Endothelial cell of umbilical vein (primary cell): ENCODE results near the gene CBLB. TPM values are rescaled to one million over a fixed set of nuclear protein-coding genes. Genes with fewer than 3 reads are reported as not detected.

ENCODE experiments used
- BruUV-seq: library from RNA; stranded (reverse); fragments of 400-500 nt; replicated peaks from 2 replicates; lab custom pipeline; 2021; lab: Mats Ljungman, UMichigan
- CTCF ChIA-PET: fragments of 300-600, 350-600 bp; sonication (Branson Sonifier 250); formaldehyde crosslinking; loops from one replicate; lab custom pipeline; 2021; ENCODE audit warnings: antibody characterized with exemption, inconsistent platforms; lab: Charles Lee
- POLR2A ChIA-PET: fragments of 300-600, 350-600 bp; sonication (Branson Sonifier 250); formaldehyde crosslinking; loops from one replicate; lab custom pipeline; 2021; ENCODE audit warnings: antibody characterized with exemption, inconsistent platforms; lab: Charles Lee
- DNase-seq: peaks from one replicate; pipeline ENCODE4 v3.0.0-alpha.2; 2011; ENCODE audit warnings: low read depth, low spot score
- FAIRE-seq: peaks from 2 replicates; lab custom pipeline; 2011; peaks lifted over from hg19 to GRCh38; lab: Jason Lieb, UNC
- H2AFZ ChIP-seq: 2 replicates; pipeline ENCODE4 v1.6.0; 2012; ENCODE audit warnings: low read depth, low read length, control low read depth, inconsistent platforms
- H3K27ac ChIP-seq: 2 replicates; pipeline ENCODE4 v1.5.1; 2011; ENCODE audit warnings: low read depth, mild to moderate bottlenecking, control low read depth, low read length, moderate library complexity; ENCODE audit not compliant: insufficient read depth
- H3K27me3 ChIP-seq, 2 experiments: 2 replicates each; pipeline versions ENCODE4 v1.6.0 to v1.6.1; 2011; ENCODE audit warnings: low read length in 2 of 2, mixed read lengths in 1 of 2; ENCODE audit not compliant: control insufficient read depth in 2 of 2, insufficient read depth in 2 of 2
- H3K36me3 ChIP-seq, 2 experiments: 2 replicates in 1 of 2; 3 replicates in 1 of 2; pipeline ENCODE4 v1.5.1; 2011; ENCODE audit warnings: low read length in 2 of 2, mild to moderate bottlenecking in 1 of 2, moderate library complexity in 1 of 2; ENCODE audit not compliant: control insufficient read depth in 2 of 2, insufficient read depth in 2 of 2; ENCODE audit errors: extremely low read depth in 1 of 2
- H3K4me1 ChIP-seq: 3 replicates; pipeline ENCODE4 v1.5.1; 2011; ENCODE audit warnings: mild to moderate bottlenecking, low read length; ENCODE audit not compliant: control insufficient read depth, insufficient read depth; ENCODE audit errors: extremely low read depth
- H3K4me2 ChIP-seq: 2 replicates; pipeline ENCODE4 v1.6.1; 2011; ENCODE audit warnings: low read length, control low read depth, mixed read lengths; ENCODE audit not compliant: insufficient read depth
- H3K4me3 ChIP-seq, 3 experiments: fragments of 200-600 bp in 1 of 3; sonication (generic), shearing (Covaris generic) in 1 of 3; replicated peaks in 1 of 3; 2 replicates each; pipeline ENCODE4 v1.5.1; 2011 to 2016; ENCODE audit warnings: control low read depth in 3 of 3, low read length in 3 of 3, mild to moderate bottlenecking in 2 of 3, inconsistent platforms in 1 of 3, low read depth in 1 of 3, moderate library complexity in 1 of 3; ENCODE audit not compliant: insufficient read depth in 1 of 3
- H3K79me2 ChIP-seq: 2 replicates; pipeline ENCODE4 v1.6.0; 2012; ENCODE audit warnings: low read length, inconsistent platforms; ENCODE audit not compliant: control insufficient read depth, insufficient read depth
- H3K9ac ChIP-seq: replicated peaks from 2 replicates; pipeline ENCODE3; 2011; ENCODE audit warnings: low read length, control low read depth; ENCODE audit not compliant: insufficient read depth; ENCODE audit errors: extremely low read depth
- H3K9me1 ChIP-seq: replicated peaks from 3 replicates; pipeline ENCODE4 v1.6.0; 2011; ENCODE audit warnings: mild to moderate bottlenecking, low read length; ENCODE audit not compliant: control insufficient read depth, insufficient read depth; ENCODE audit errors: extremely low read depth
- H3K9me3 ChIP-seq: replicated peaks from 2 replicates; pipeline ENCODE4 v1.5.1; 2012; ENCODE audit warnings: low read length, inconsistent platforms; ENCODE audit not compliant: control insufficient read depth, insufficient read depth
- H4K20me1 ChIP-seq: replicated peaks from 2 replicates; pipeline ENCODE3; 2011; ENCODE audit warnings: mild to moderate bottlenecking, low read length; ENCODE audit not compliant: control insufficient read depth, insufficient read depth; ENCODE audit errors: extremely low read depth
- CTCF ChIP-seq, 2 donors: IDR thresholded peaks; 1 replicate in 1 of 2; 2 replicates in 1 of 2; pipeline ENCODE4 v1.5.1; 2011; ENCODE audit warnings: low read length in 2 of 2, mild to moderate bottlenecking in 2 of 2, moderate library complexity in 2 of 2, control low read depth in 1 of 2, inconsistent platforms in 1 of 2, low read depth in 1 of 2; ENCODE audit not compliant: insufficient read depth in 1 of 2; ENCODE audit errors: extremely low read depth in 1 of 2
- EZH2 ChIP-seq: IDR thresholded peaks from 2 replicates; pipeline ENCODE4 v1.6.1; 2012; ENCODE audit warnings: borderline replicate concordance, low read depth, mild to moderate bottlenecking, moderate library complexity, low read length, inconsistent platforms; ENCODE audit not compliant: severe bottlenecking
- FOS ChIP-seq: IDR thresholded peaks from 2 replicates; pipeline ENCODE4 v1.6.1; 2011; ENCODE audit warnings: mild to moderate bottlenecking, low read length, moderate library complexity, borderline replicate concordance; ENCODE audit not compliant: insufficient read depth
- GATA2 ChIP-seq: IDR thresholded peaks from 2 replicates; pipeline ENCODE4 v1.7.0; 2011; ENCODE audit warnings: low read depth, mild to moderate bottlenecking, moderate library complexity, mixed read lengths, low read length; ENCODE audit not compliant: insufficient read length, insufficient read depth
- JUN ChIP-seq: IDR thresholded peaks from 2 replicates; pipeline ENCODE4 v1.6.1; 2011; ENCODE audit warnings: borderline replicate concordance, low read depth; ENCODE audit not compliant: insufficient read length, insufficient read depth
- MAX ChIP-seq: IDR thresholded peaks from 2 replicates; pipeline ENCODE4 v1.6.1; 2011; ENCODE audit not compliant: insufficient read depth, insufficient read length
- MYC ChIP-seq: IDR thresholded peaks from one replicate; pipeline ENCODE4 v1.6.1; 2011; ENCODE audit warnings: mild to moderate bottlenecking, low read depth, low read length
- POLR2A ChIP-seq: IDR thresholded peaks from 2 replicates; pipeline ENCODE4 v1.6.1; 2012; ENCODE audit warnings: low read depth, mild to moderate bottlenecking, control low read depth, low read length
- POLR2AphosphoS5 ChIP-seq: IDR thresholded peaks from 2 replicates; pipeline ENCODE4 v1.6.1; 2012; ENCODE audit warnings: low read depth, mild to moderate bottlenecking, control low read depth, low read length, moderate library complexity; ENCODE audit not compliant: insufficient read depth
- dilution Hi-C: fragments of 300-500 bp; cut with MboI; formaldehyde crosslinking; loops from one replicate; pipeline ENCODE4 v1.15.0; 2019; ENCODE audit warnings: low sequenced_read_pairs; ENCODE audit not compliant: extremely low pct_ligation_motif_present
- intact Hi-C: fragments of 100-400 bp; cut with micrococcal nuclease; formaldehyde crosslinking; loops from one replicate; pipeline ENCODE4 v1.10.0; 2022
- polyA plus RNA-seq, 4 experiments: library from polyadenylated mRNA; depleted of rRNA in 3 of 4; stranded (reverse) in 3 of 4; unstranded in 1 of 4; fragments of >200 nt; gene quantifications; 2 replicates each; pipeline versions ENCODE4 v1.2.1 to v1.2.3, GENCODE V29; 2011 to 2012; ENCODE audit warnings: missing spikeins in 1 of 4
- total RNA-seq: library from RNA; stranded (reverse); gene quantifications from 2 replicates; pipeline ENCODE4 v1.2.3, GENCODE V29; 2021

The CBLB gene
- total and polyA plus RNA-seq, 2 donors (not counting 3 experiments of a cell fraction or from before 2014, with no cell fraction given), result 17.8 to 39.6 TPM

DNA sequence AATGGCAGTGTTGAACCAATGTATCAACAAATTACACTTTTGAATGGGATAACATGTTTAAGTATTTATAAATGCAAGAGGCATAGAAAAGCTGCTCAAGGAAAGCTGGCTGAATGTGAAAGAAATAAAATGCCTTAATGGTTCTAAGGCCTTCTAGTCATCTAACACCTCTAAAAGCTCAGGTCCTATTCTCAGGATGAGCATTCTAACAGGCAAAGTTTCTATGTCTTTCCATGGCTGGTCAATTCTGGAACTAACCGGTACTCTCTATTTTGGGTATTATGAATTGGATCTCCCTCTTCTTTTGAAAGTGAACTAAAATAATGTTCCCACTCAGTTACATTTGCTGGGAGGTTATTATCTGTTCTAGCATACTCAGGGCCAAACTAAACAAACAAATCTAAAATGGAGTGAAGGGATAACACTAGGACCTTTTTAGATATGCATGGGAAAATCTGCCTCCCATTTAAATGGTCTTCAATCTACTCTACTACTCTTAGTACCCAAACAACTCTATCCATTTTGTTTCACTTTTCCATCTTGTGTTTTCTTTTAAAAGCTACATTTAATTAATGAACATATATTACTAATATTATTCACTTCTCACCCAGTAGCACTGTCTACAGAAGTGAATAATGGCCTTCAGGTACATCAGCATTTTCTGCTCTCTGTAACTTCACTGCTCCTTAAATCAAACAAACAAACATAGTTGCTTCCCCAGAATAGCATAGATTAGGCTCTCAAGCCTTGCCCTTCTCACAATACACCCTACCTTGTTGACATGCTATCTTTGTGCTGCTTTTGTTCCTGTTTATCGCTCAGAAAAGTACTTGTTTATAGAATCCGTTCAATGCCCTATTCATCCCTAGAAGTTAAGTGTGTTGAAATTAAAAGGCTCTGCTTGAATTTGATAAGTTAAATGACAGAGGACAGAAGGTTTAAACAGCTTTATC is 46.4 kb downstream of the CBLB start:
- Histone ChIP-seq H3K9ac (no peak overlapping the region), H3K4me3 (no peak overlapping the region), H3K4me1 (peaks cover 7% of the 10 kb centered on the region), H3K27ac (no peak overlapping the region), H3K36me3 (no peaks in the 10 kb centered on the region), H3K9me3 (no peaks in the 10 kb centered on the region), H3K79me2 (no peaks in the 10 kb centered on the region), H3K27me3 (no peaks in the 10 kb centered on the region), H4K20me1 (no peaks in the 10 kb centered on the region), H2AFZ (no peak overlapping the region), H3K4me2 (no peak overlapping the region), H3K9me1 (no peaks in the 10 kb centered on the region)
- TF ChIP-seq CTCF (IDR thresholded peaks at IDR 0.05; ENCODE audit: extremely low read depth in 1 of 2, insufficient read depth in 1 of 2, low read depth in 1 of 2, low read length in 2 of 2) (no peak), JUN (no peak), MAX (no peak)
- FAIRE-seq (no peak), DNase-seq (no peak)
- BruUV-seq, result no TSS peak
- ChIA-PET POLR2A (no interaction called here), CTCF (interaction anchor here (1.1 to 1.4 kb wide), 4 partner anchors 13 to 1040 kb away, joined by 3 to 6 read pairs (median 4); no protein-coding TSS in a partner anchor)
- dilution Hi-C loops (no loop called here), intact Hi-C loops (no loop called here)

GRCh38 chr3:105821433-105821832 is 47.4 kb downstream of the CBLB start:
- Histone ChIP-seq H3K27me3 (no peaks in the 10 kb centered on the region), H3K4me1 (peaks cover 7% of the 10 kb centered on the region), H3K9ac (no peak overlapping the region), H3K9me1 (no peaks in the 10 kb centered on the region), H3K9me3 (no peaks in the 10 kb centered on the region), H3K4me2 (no peak overlapping the region), H3K36me3 (no peaks in the 10 kb centered on the region), H3K27ac (no peak overlapping the region), H4K20me1 (no peaks in the 10 kb centered on the region), H3K4me3 (no peak overlapping the region), H2AFZ (no peak overlapping the region), H3K79me2 (no peaks in the 10 kb centered on the region)
- CTCF ChIA-PET, result interaction anchor here (1.4 kb wide), 1 partner anchor 12 kb away, joined by 3 read pairs; no protein-coding TSS in a partner anchor
- BruUV-seq, result no TSS peak
- intact Hi-C loops, result no loop called here
- POLR2A ChIA-PET, result no interaction called here
- DNase-seq (no peak), FAIRE-seq (peak; percentile 18)
- dilution Hi-C loops, result no loop called here
- TF ChIP-seq GATA2, result no peak
- no peak for TF ChIP-seq CTCF (IDR thresholded peaks at IDR 0.05; ENCODE audit: extremely low read depth in 1 of 2, insufficient read depth in 1 of 2, low read depth in 1 of 2, low read length in 2 of 2)
- TF ChIP-seq JUN, result no peak
- no peak for TF ChIP-seq POLR2A
- no peak for TF ChIP-seq FOS
- no peak for TF ChIP-seq MYC
- TF ChIP-seq MAX, result no peak
- TF ChIP-seq POLR2AphosphoS5, result no peak
- TF ChIP-seq EZH2, result no peak
